ENCODE measurements around the gene ARAP2.

ARAP2 gene

GRCh38 chr4:36278789-36279188 is 34.5 kb upstream of the ARAP2 start:
- H3K4me1 ChIP-seq (ENCODE audit: control insufficient read depth in 1 of 2, insufficient read depth in 2 of 2, low read length in 2 of 2), result no peaks in the 10 kb centered on the region
- H3K36me3 ChIP-seq (ENCODE audit: control insufficient read depth in 1 of 2, insufficient read depth in 2 of 2, low read length in 2 of 2), result no peaks in the 10 kb centered on the region
- H3K9me3 ChIP-seq (ENCODE audit: control insufficient read depth in 1 of 2, low read length in 2 of 2), result no peaks in the 10 kb centered on the region
- no peak overlapping the region for H3K27ac ChIP-seq (ENCODE audit: low read length)
- no peak overlapping the region for H3K4me3 ChIP-seq (ENCODE audit: low read depth in 1 of 2, low read length in 2 of 2)
- no peaks in the 10 kb centered on the region for H3K27me3 ChIP-seq (ENCODE audit: low read depth, low read length)

GRCh38 chr4:36277533-36277932 is 33.2 kb upstream of the ARAP2 start:
- no peaks in the 10 kb centered on the region for H3K27me3 ChIP-seq (ENCODE audit: low read depth, low read length)
- no peak overlapping the region for H3K4me3 ChIP-seq (ENCODE audit: low read depth in 1 of 2, low read length in 2 of 2)
- no peak overlapping the region for H3K27ac ChIP-seq (ENCODE audit: low read length)
- no peaks in the 10 kb centered on the region for H3K4me1 ChIP-seq (ENCODE audit: control insufficient read depth in 1 of 2, insufficient read depth in 2 of 2, low read length in 2 of 2)
- no peaks in the 10 kb centered on the region for H3K9me3 ChIP-seq (ENCODE audit: control insufficient read depth in 1 of 2, low read length in 2 of 2)
- no peaks in the 10 kb centered on the region for H3K36me3 ChIP-seq (ENCODE audit: control insufficient read depth in 1 of 2, insufficient read depth in 2 of 2, low read length in 2 of 2)

GRCh38 chr4:36274158-36274557 is 29.8 kb upstream of the ARAP2 start:
- no peak overlapping the region for H3K27ac ChIP-seq (ENCODE audit: low read length)
- no peaks in the 10 kb centered on the region for H3K36me3 ChIP-seq (ENCODE audit: control insufficient read depth in 1 of 2, insufficient read depth in 2 of 2, low read length in 2 of 2)
- H3K27me3 ChIP-seq (ENCODE audit: low read depth, low read length), result no peaks in the 10 kb centered on the region
- no peak overlapping the region for H3K4me3 ChIP-seq (ENCODE audit: low read depth in 1 of 2, low read length in 2 of 2)
- H3K4me1 ChIP-seq (ENCODE audit: control insufficient read depth in 1 of 2, insufficient read depth in 2 of 2, low read length in 2 of 2), result no peaks in the 10 kb centered on the region
- no peaks in the 10 kb centered on the region for H3K9me3 ChIP-seq (ENCODE audit: control insufficient read depth in 1 of 2, low read length in 2 of 2)

GRCh38 chr4:36273276-36273675 is 29.0 kb upstream of the ARAP2 start:
- Histone ChIP-seq H3K27ac (ENCODE audit: low read length) (no peak overlapping the region), H3K36me3 (ENCODE audit: control insufficient read depth in 1 of 2, insufficient read depth in 2 of 2, low read length in 2 of 2) (no peaks in the 10 kb centered on the region), H3K9me3 (ENCODE audit: control insufficient read depth in 1 of 2, low read length in 2 of 2) (no peaks in the 10 kb centered on the region), H3K4me3 (ENCODE audit: low read depth in 1 of 2, low read length in 2 of 2) (no peak overlapping the region), H3K27me3 (ENCODE audit: low read depth, low read length) (no peaks in the 10 kb centered on the region), H3K4me1 (ENCODE audit: control insufficient read depth in 1 of 2, insufficient read depth in 2 of 2, low read length in 2 of 2) (no peaks in the 10 kb centered on the region)

- H3K4me3 ChIP-seq (ENCODE audit: low read depth in 1 of 2, low read length in 2 of 2), result no peak overlapping the region
- H3K27ac ChIP-seq (ENCODE audit: low read length), result no peak overlapping the region
- no peaks in the 10 kb centered on the region for H3K27me3 ChIP-seq (ENCODE audit: low read depth, low read length)
- H3K4me1 ChIP-seq (ENCODE audit: control insufficient read depth in 1 of 2, insufficient read depth in 2 of 2, low read length in 2 of 2), result no peaks in the 10 kb centered on the region
- H3K36me3 ChIP-seq (ENCODE audit: control insufficient read depth in 1 of 2, insufficient read depth in 2 of 2, low read length in 2 of 2), result no peaks in the 10 kb centered on the region
- no peaks in the 10 kb centered on the region for H3K9me3 ChIP-seq (ENCODE audit: control insufficient read depth in 1 of 2, low read length in 2 of 2)
Measured at GRCh38 chr4:36269533-36270173, 25.3 kb upstream of the ARAP2 start.

- H3K27me3 ChIP-seq (ENCODE audit: low read depth, low read length), result no peaks in the 10 kb centered on the region
- no peak overlapping the region for H3K4me3 ChIP-seq (ENCODE audit: low read depth in 1 of 2, low read length in 2 of 2)
- H3K27ac ChIP-seq (ENCODE audit: low read length), result no peak overlapping the region
- H3K9me3 ChIP-seq (ENCODE audit: control insufficient read depth in 1 of 2, low read length in 2 of 2), result no peaks in the 10 kb centered on the region
- H3K36me3 ChIP-seq (ENCODE audit: control insufficient read depth in 1 of 2, insufficient read depth in 2 of 2, low read length in 2 of 2), result no peaks in the 10 kb centered on the region
- no peaks in the 10 kb centered on the region for H3K4me1 ChIP-seq (ENCODE audit: control insufficient read depth in 1 of 2, insufficient read depth in 2 of 2, low read length in 2 of 2)
Measured at GRCh38 chr4:36269101-36269500, 24.8 kb upstream of the ARAP2 start.

- H3K9me3 ChIP-seq (ENCODE audit: control insufficient read depth in 1 of 2, low read length in 2 of 2), result no peaks in the 10 kb centered on the region
- H3K4me3 ChIP-seq (ENCODE audit: low read depth in 1 of 2, low read length in 2 of 2), result no peak overlapping the region
- no peaks in the 10 kb centered on the region for H3K36me3 ChIP-seq (ENCODE audit: control insufficient read depth in 1 of 2, insufficient read depth in 2 of 2, low read length in 2 of 2)
- no peaks in the 10 kb centered on the region for H3K4me1 ChIP-seq (ENCODE audit: control insufficient read depth in 1 of 2, insufficient read depth in 2 of 2, low read length in 2 of 2)
- H3K27ac ChIP-seq (ENCODE audit: low read length), result no peak overlapping the region
- no peaks in the 10 kb centered on the region for H3K27me3 ChIP-seq (ENCODE audit: low read depth, low read length)
Measured at GRCh38 chr4:36267486-36268268, 23.4 kb upstream of the ARAP2 start.

- Histone ChIP-seq H3K9me3 (ENCODE audit: control insufficient read depth in 1 of 2, low read length in 2 of 2) (no peaks in the 10 kb centered on the region), H3K27me3 (ENCODE audit: low read depth, low read length) (no peaks in the 10 kb centered on the region), H3K4me3 (ENCODE audit: low read depth in 1 of 2, low read length in 2 of 2) (no peak overlapping the region), H3K27ac (ENCODE audit: low read length) (no peak overlapping the region), H3K36me3 (ENCODE audit: control insufficient read depth in 1 of 2, insufficient read depth in 2 of 2, low read length in 2 of 2) (no peaks in the 10 kb centered on the region), H3K4me1 (ENCODE audit: control insufficient read depth in 1 of 2, insufficient read depth in 2 of 2, low read length in 2 of 2) (no peaks in the 10 kb centered on the region)
Measured at GRCh38 chr4:36264207-36264826, 20.0 kb upstream of the ARAP2 start.

- no peaks in the 10 kb centered on the region for H3K4me1 ChIP-seq (ENCODE audit: control insufficient read depth in 1 of 2, insufficient read depth in 2 of 2, low read length in 2 of 2)
- H3K27ac ChIP-seq (ENCODE audit: low read length), result no peak overlapping the region
- H3K36me3 ChIP-seq (ENCODE audit: control insufficient read depth in 1 of 2, insufficient read depth in 2 of 2, low read length in 2 of 2), result no peaks in the 10 kb centered on the region
- no peak overlapping the region for H3K4me3 ChIP-seq (ENCODE audit: low read depth in 1 of 2, low read length in 2 of 2)
- no peaks in the 10 kb centered on the region for H3K9me3 ChIP-seq (ENCODE audit: control insufficient read depth in 1 of 2, low read length in 2 of 2)
- no peaks in the 10 kb centered on the region for H3K27me3 ChIP-seq (ENCODE audit: low read depth, low read length)
Measured at GRCh38 chr4:36260731-36261130, 16.4 kb upstream of the ARAP2 start.

GRCh38 chr4:36256398-36256891 is 12.1 kb upstream of the ARAP2 start:
- no peaks in the 10 kb centered on the region for H3K36me3 ChIP-seq (ENCODE audit: control insufficient read depth in 1 of 2, insufficient read depth in 2 of 2, low read length in 2 of 2)
- H3K4me3 ChIP-seq (ENCODE audit: low read depth in 1 of 2, low read length in 2 of 2), result peak overlapping the region in 1 of 2 donors; percentile 27
- no peaks in the 10 kb centered on the region for H3K4me1 ChIP-seq (ENCODE audit: control insufficient read depth in 1 of 2, insufficient read depth in 2 of 2, low read length in 2 of 2)
- no peaks in the 10 kb centered on the region for H3K27me3 ChIP-seq (ENCODE audit: low read depth, low read length)
- no peaks in the 10 kb centered on the region for H3K9me3 ChIP-seq (ENCODE audit: control insufficient read depth in 1 of 2, low read length in 2 of 2)
- no peak overlapping the region for H3K27ac ChIP-seq (ENCODE audit: low read length)

- no peak overlapping the region for H3K27ac ChIP-seq (ENCODE audit: low read length)
- no peak overlapping the region for H3K4me3 ChIP-seq (ENCODE audit: low read depth in 1 of 2, low read length in 2 of 2)
- H3K4me1 ChIP-seq (ENCODE audit: control insufficient read depth in 1 of 2, insufficient read depth in 2 of 2, low read length in 2 of 2), result no peaks in the 10 kb centered on the region
- no peaks in the 10 kb centered on the region for H3K36me3 ChIP-seq (ENCODE audit: control insufficient read depth in 1 of 2, insufficient read depth in 2 of 2, low read length in 2 of 2)
- no peaks in the 10 kb centered on the region for H3K27me3 ChIP-seq (ENCODE audit: low read depth, low read length)
- no peaks in the 10 kb centered on the region for H3K9me3 ChIP-seq (ENCODE audit: control insufficient read depth in 1 of 2, low read length in 2 of 2)
Measured at GRCh38 chr4:36255577-36255976, 11.3 kb upstream of the ARAP2 start.

Data from muscle layer of duodenum (tissue), 2 donors.